Renal pelvis (tissue), 4 donors: ENCODE data around the gene ROBO3. TPM values are rescaled to one million over a fixed set of nuclear protein-coding genes. Genes with fewer than 3 reads are reported as not detected.

Source experiments
- DNase-seq: peaks from one replicate; pipeline ENCODE4 v3.0.0-alpha.2; 2013
- polyA plus RNA-seq, 3 donors: library from polyadenylated mRNA; unstranded; fragments of 120-200 nt; gene quantifications; one replicate each; pipeline ENCODE4 v1.2.1, GENCODE V29; 2013; ENCODE audit not compliant: insufficient read length in 3 of 3

The ROBO3 gene
- polyA plus RNA-seq, 3 donors = 25.0 to 30.2 (median 29.9) TPM

DNA sequence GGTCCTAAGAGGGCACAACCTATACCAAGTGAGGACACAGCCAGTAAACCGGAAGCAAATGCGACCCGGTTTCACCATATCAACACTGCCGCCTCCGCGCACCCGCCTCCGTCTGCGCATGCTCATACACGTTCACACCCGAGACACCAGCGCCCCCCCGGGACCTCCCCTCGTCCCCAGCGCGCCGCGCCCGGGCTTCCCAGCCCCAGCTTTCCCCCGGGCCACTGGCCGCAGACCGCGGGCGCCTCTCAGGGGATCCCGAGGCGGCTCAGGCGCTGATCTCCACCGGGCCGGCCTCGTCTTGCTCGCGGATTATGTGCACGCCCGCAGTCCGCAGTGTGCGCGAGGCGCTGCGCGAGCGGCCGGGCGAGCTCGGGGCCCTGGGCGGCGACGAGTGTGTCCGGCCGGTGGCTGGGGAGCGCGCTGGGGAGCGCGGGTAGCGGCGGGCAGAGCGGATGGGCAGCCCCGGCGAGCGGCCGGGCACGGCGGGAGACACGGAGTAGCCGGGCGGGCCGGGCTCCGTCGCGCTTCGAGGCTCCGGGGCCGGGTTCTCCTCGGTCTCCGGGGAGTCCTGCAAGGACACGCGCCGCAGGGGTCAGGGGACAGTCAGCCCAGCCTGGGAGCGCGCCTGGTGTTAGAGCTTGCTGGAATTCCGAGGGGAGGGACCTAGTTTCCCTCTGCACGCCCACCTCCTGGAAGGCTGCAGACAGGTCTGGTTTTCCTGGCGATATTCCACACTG lies 55.8 kb downstream of the ROBO3 start:
- peak; percentile 83 for DNase-seq

DNA sequence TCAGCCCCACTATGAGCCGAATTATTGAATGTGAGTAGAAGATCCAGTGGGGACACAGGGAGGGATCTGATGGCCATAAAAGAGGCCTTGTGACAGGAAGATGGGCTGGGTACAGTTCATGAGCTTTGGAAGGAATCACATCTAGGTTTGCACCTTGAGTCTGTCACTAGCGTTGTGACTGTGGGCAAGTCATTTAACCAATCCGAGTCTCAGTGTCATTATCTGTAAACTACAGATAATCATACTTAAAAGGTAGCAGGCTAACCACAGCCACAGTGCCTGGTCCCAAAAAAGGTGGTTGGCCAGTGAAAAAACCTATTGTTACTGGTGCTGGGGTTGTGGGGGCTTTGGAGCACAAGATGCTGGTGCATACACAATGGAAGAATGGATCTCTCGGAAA lies 57.6 kb downstream of the ROBO3 start:
- DNase-seq = no peak

DNA sequence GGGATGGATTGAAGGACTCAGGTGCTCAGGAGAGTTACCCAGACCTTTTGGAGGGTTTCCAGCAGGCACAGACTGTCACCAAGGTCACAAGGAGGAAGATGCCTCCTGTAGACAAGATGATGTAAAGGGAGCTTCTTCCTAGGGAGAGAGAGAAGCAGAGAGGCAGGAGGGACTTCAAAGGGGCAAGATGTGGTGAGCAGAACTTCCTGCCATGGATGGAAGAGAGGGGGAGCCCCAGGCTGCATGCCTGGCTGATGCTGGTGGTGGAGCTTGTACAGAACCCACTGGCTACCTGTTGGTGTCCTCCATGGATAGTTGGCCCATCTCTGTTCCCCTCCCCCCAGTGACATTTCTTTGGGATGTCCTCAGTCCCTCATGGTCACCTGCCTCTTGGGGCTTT lies 58.1 kb downstream of the ROBO3 start:
- DNase-seq = no peak

DNA sequence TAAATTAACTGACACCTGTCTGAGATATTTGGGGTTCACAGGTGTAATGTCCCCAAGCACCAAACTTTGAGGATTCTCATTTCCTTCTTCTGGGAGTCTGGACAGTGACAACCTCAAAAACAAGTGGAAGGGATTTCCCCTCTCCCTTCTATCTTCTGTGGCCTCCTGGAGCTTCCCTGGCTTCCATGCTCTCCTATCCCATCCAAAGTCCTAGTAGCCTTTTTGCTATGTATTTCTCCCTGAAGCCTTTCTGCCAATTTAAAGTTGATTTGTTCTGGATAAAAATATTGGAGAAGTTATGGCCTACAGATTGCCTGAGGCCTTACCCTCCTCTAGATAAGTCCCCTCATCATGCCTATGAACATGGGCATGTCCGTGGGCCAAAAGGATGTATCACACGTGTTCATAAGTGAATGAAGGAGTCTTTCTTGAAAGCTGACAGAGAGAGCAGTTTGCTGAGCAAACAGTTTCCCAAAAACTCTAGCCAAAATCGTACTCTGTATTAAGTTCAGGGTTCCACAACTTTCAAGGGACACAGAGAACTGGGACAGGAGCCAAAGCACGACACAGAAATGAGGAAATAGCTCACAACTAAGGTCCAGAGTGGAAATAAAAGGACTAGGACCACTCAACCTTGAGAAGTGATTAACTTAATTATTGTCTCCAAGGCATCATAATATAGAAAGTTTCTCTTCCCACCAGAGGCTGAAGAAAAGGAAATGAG lies 63.9 kb downstream of the ROBO3 start:
- DNase-seq = no peak

DNA sequence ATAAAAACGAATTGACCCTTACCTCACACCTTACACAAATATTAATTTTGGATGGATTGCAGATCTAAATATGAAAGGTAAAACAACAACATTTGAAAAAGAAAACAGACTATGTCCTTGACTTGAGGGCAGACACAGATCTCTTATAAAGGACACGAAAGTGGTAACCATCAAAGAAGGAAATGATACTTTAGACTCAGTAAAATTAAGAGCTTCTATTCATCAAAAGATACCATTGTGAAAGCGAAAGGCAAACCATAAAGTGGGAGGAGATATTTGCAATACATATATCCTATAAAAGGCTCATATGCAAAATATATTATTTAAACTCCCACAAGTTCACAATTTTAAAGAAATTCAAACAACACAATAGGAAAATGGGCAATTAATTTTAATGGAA lies 65.6 kb downstream of the ROBO3 start:
- DNase-seq = no peak

Other genes with a start within 250 kb of the ROBO3 start
- 10 to 100 TPM; 23.0 to 41.9 (median 40.3) TPM for gene TBRG1, start 242.6 kb upstream of the ROBO3 start, polyA plus RNA-seq
- gene SIAE, start 191.7 kb upstream of the ROBO3 start, polyA plus RNA-seq = 10 to 100 TPM; 26.3 to 35.9 (median 31.9) TPM
- gene SPA17, start 191.5 kb upstream of the ROBO3 start, polyA plus RNA-seq = 10 to 100 TPM; 18.8 to 26.0 (median 20.6) TPM
- gene NRGN, start 125.5 kb upstream of the ROBO3 start, polyA plus RNA-seq = 10 to 100 TPM; 17.8 to 27.5 (median 19.6) TPM
- gene VSIG2, start 113.2 kb upstream of the ROBO3 start, polyA plus RNA-seq = 10 to 100 TPM in 1 of 3 donors, 1 to 10 TPM in 2; 9.2 to 10.1 (median 9.3) TPM
- 10 to 100 TPM; 59.4 to 78.9 (median 69.4) TPM for gene ESAM, start 103.1 kb upstream of the ROBO3 start, polyA plus RNA-seq
- 10 to 100 TPM; 23.3 to 43.6 (median 38.9) TPM for gene MSANTD2, start 65.0 kb upstream of the ROBO3 start, polyA plus RNA-seq
- 10 to 100 TPM; 19.3 to 26.4 (median 24.8) TPM for gene ROBO4, start 32.4 kb downstream of the ROBO3 start, polyA plus RNA-seq
- 1 to 10 TPM; 1.3 to 2.2 (median 1.8) TPM for gene HEPN1, start 53.8 kb downstream of the ROBO3 start, polyA plus RNA-seq
- 1 to 10 TPM; 2.3 to 3.8 (median 3.4) TPM for gene HEPACAM, start 70.6 kb downstream of the ROBO3 start, polyA plus RNA-seq
- gene CCDC15, start 88.8 kb downstream of the ROBO3 start, polyA plus RNA-seq = 1 to 10 TPM; 3.8 to 4.0 (median 3.9) TPM
- 1 to 10 TPM; 1.9 to 2.8 (median 2.0) TPM for gene SLC37A2, start 197.9 kb downstream of the ROBO3 start, polyA plus RNA-seq
- 10 to 100 TPM; 50.0 to 52.8 (median 51.2) TPM for gene TMEM218, start 246.2 kb downstream of the ROBO3 start, polyA plus RNA-seq